Liver (tissue), 9 donors: ENCODE data around the gene RCOR2. TPM values are rescaled to one million over a fixed set of nuclear protein-coding genes. Genes with fewer than 3 reads are reported as not detected.

Experiments used
- DNase-seq: peaks from one replicate; pipeline ENCODE4 v3.0.0-alpha.2; 2017; ENCODE audit warnings: low spot score
- H3K27ac ChIP-seq, 2 donors: one replicate each; pipeline ENCODE4 v1.7.0; 2013; ENCODE audit warnings: inconsistent platforms in 2 of 2, low read length in 2 of 2, control low read depth in 1 of 2, low read depth in 1 of 2, mild to moderate bottlenecking in 1 of 2
- H3K27me3 ChIP-seq, 4 donors: one replicate each; pipeline versions ENCODE4 v1.6.1 to v1.7.0; 2013; ENCODE audit warnings: low read length in 3 of 4, inconsistent platforms in 1 of 4, mild to moderate bottlenecking in 1 of 4, moderate library complexity in 1 of 4; ENCODE audit not compliant: control insufficient read depth in 4 of 4, insufficient read depth in 4 of 4
- H3K36me3 ChIP-seq, 4 donors: one replicate each; pipeline versions ENCODE4 v1.6.1 to v1.7.0; 2013; ENCODE audit warnings: low read length in 3 of 4, mild to moderate bottlenecking in 3 of 4, low read depth in 1 of 4, moderate library complexity in 1 of 4; ENCODE audit not compliant: control insufficient read depth in 4 of 4, insufficient read depth in 3 of 4
- H3K4me1 ChIP-seq, 4 donors: one replicate each; pipeline versions ENCODE4 v1.6.1 to v1.7.0; 2013; ENCODE audit warnings: low read length in 3 of 4, mild to moderate bottlenecking in 3 of 4, moderate library complexity in 1 of 4; ENCODE audit not compliant: control insufficient read depth in 4 of 4, insufficient read depth in 4 of 4
- H3K4me3 ChIP-seq, 3 donors: one replicate each; pipeline versions ENCODE4 v1.6.1 to v1.7.0; 2013; ENCODE audit warnings: low read length in 3 of 3, control low read depth in 1 of 3, low read depth in 1 of 3, mild to moderate bottlenecking in 1 of 3
- H3K9ac ChIP-seq, 2 donors: one replicate each; pipeline ENCODE4 v1.7.0; 2013; ENCODE audit warnings: low read length in 2 of 2, mild to moderate bottlenecking in 2 of 2, moderate library complexity in 2 of 2, control low read depth in 1 of 2, low read depth in 1 of 2
- H3K9me3 ChIP-seq, 4 donors: one replicate each; pipeline versions ENCODE4 v1.6.1 to v1.7.0; 2013; ENCODE audit warnings: low read length in 3 of 4; ENCODE audit not compliant: control insufficient read depth in 4 of 4
- FOXA1 ChIP-seq: IDR thresholded peaks from 2 replicates; pipeline ENCODE4 v1.6.1; 2016; ENCODE audit warnings: antibody characterized with exemption
- GABPA ChIP-seq, 2 donors: IDR thresholded peaks in 1 of 2; conservative IDR thresholded peaks in 1 of 2; 2 replicates each; pipeline ENCODE4 v1.6.1; 2016; ENCODE audit warnings: antibody characterized with exemption in 2 of 2, mild to moderate bottlenecking in 1 of 2, moderate library complexity in 1 of 2
- HNF4A ChIP-seq, 2 donors: conservative IDR thresholded peaks; 2 replicates each; pipeline ENCODE4 v1.6.1; 2016; ENCODE audit warnings: antibody characterized with exemption in 2 of 2, mild to moderate bottlenecking in 2 of 2
- HNF4G ChIP-seq: IDR thresholded peaks from 2 replicates; pipeline ENCODE4 v1.6.1; 2016; ENCODE audit warnings: antibody characterized with exemption
- JUND ChIP-seq, 2 donors: IDR thresholded peaks; 2 replicates each; pipeline ENCODE4 v1.6.1; 2016; ENCODE audit warnings: antibody characterized with exemption in 2 of 2
- NR2F2 ChIP-seq: IDR thresholded peaks from 2 replicates; pipeline ENCODE4 v1.6.1; 2016; ENCODE audit warnings: antibody characterized with exemption
- RAD21 ChIP-seq, 2 donors: IDR thresholded peaks; 2 replicates each; pipeline ENCODE4 v1.6.1; 2016; ENCODE audit warnings: antibody characterized with exemption in 2 of 2, mild to moderate bottlenecking in 2 of 2
- RXRA ChIP-seq, 2 donors: IDR thresholded peaks; 2 replicates each; pipeline ENCODE4 v1.6.1; 2017 to 2018; ENCODE audit warnings: antibody characterized with exemption in 2 of 2, mild to moderate bottlenecking in 1 of 2
- SP1 ChIP-seq: IDR thresholded peaks from 2 replicates; pipeline ENCODE4 v1.6.1; 2018; ENCODE audit warnings: antibody characterized with exemption, mild to moderate bottlenecking
- TAF1 ChIP-seq: conservative IDR thresholded peaks from 2 replicates; pipeline ENCODE4 v1.6.1; 2016; ENCODE audit warnings: antibody characterized with exemption, mild to moderate bottlenecking
- WGBS: extraction: QIAGEN DNeasy Blood & Tissue Kit; methylation state at CpG from one replicate; pipeline ENCODE4 v1.1.7; 2013; 5-methylcytosine and 5-hydroxymethylcytosine counted together
- polyA plus RNA-seq, 2 donors: library from polyadenylated mRNA; stranded (reverse) in 1 of 2; unstranded in 1 of 2; fragments of 200-250 nt in 1 of 2; fragments of >200 nt in 1 of 2; fragmentation: Nextera tagmentation in 1 of 2; extraction: Ambion mirVana in 1 of 2; gene quantifications; one replicate each; pipeline versions ENCODE4 v1.2.1 to v1.2.3, GENCODE V29; 2013 to 2015
- total RNA-seq, 2 donors: library from RNA; depleted of rRNA; stranded (reverse); fragments of >200 nt; gene quantifications; one replicate each; pipeline ENCODE4 v1.2.3, GENCODE V29; 2014
- TF ChIP-seq, protein P1 (sequence below): fragments of 150-350 bp; IDR thresholded peaks from 2 replicates; pipeline ENCODE4 v1.5.1; 2017; ENCODE audit warnings: improper control_type of control experiment, low read depth, low read length; ENCODE audit not compliant: missing input control
- donor health status: healthy.
- donor health status: healthy.
- donor health status: healthy.
- donor health status: healthy.
- donor health status: healthy.

Gene RCOR2
- total and polyA plus RNA-seq, 4 donors: 0.05 to 0.19 TPM; not detected in 2

GRCh38 chr11:63890368-63890767 is 26.6 kb downstream of the RCOR2 start:
- TF ChIP-seq RAD21 (IDR thresholded peaks at IDR 0.05): no peak
- TF ChIP-seq, protein P1, sequence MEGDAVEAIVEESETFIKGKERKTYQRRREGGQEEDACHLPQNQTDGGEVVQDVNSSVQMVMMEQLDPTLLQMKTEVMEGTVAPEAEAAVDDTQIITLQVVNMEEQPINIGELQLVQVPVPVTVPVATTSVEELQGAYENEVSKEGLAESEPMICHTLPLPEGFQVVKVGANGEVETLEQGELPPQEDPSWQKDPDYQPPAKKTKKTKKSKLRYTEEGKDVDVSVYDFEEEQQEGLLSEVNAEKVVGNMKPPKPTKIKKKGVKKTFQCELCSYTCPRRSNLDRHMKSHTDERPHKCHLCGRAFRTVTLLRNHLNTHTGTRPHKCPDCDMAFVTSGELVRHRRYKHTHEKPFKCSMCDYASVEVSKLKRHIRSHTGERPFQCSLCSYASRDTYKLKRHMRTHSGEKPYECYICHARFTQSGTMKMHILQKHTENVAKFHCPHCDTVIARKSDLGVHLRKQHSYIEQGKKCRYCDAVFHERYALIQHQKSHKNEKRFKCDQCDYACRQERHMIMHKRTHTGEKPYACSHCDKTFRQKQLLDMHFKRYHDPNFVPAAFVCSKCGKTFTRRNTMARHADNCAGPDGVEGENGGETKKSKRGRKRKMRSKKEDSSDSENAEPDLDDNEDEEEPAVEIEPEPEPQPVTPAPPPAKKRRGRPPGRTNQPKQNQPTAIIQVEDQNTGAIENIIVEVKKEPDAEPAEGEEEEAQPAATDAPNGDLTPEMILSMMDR: no peak
- TF ChIP-seq HNF4A (conservative IDR thresholded peaks at IDR 0.05): peak; percentile 47 to 68
- 72% methylated on average over 7 of the region's 7 CpGs for WGBS
- no peaks in the 10 kb centered on the region for H3K9me3 ChIP-seq
- no peak overlapping the region for H3K9ac ChIP-seq
- no peaks in the 10 kb centered on the region for H3K27me3 ChIP-seq
- no peak overlapping the region for H3K4me3 ChIP-seq
- no peak overlapping the region for H3K27ac ChIP-seq
- H3K4me1 ChIP-seq: peaks cover 7 to 40% (median 30%) of the 10 kb centered on the region in 4 donors
- H3K36me3 ChIP-seq: peaks cover 0 to 7% (median 4%) of the 10 kb centered on the region in 4 donors
- DNase-seq: no peak

GRCh38 chr11:63889344-63889743 is 27.6 kb downstream of the RCOR2 start:
- Histone ChIP-seq H3K9ac (peak overlapping the region in 1 of 2 donors; percentile 86), H3K36me3 (no peaks in the 10 kb centered on the region), H3K4me1 (peaks cover 7 to 40% (median 30%) of the 10 kb centered on the region in 4 donors), H3K4me3 (peak overlapping the region in 2 of 3 donors; percentile 57 to 68), H3K9me3 (no peaks in the 10 kb centered on the region), H3K27me3 (no peaks in the 10 kb centered on the region), H3K27ac (peak overlapping the region; percentile 86 to 93)
- DNase-seq: no peak
- TF ChIP-seq NR2F2 (no peak), SP1 (no peak), FOXA1 (no peak), HNF4G (no peak)
- WGBS: 57% methylated on average over 6 of the region's 6 CpGs

- Histone ChIP-seq H3K4me3 (peak overlapping the region; percentile 57 to 68 (median 65)), H3K9ac (peak overlapping the region; percentile 54 to 86)
- peak; percentile 53 for DNase-seq
These were observed 28.5 kb downstream of the RCOR2 start for GRCh38 chr11:63888170-63889086.

More at GRCh38 chr11:63888170-63889086, 28.5 kb downstream of the RCOR2 start:
- Histone ChIP-seq H3K27ac (peak overlapping the region; percentile 86 to 93), H3K36me3 (no peaks in the 10 kb centered on the region), H3K9me3 (no peaks in the 10 kb centered on the region), H3K4me1 (peaks cover 7 to 40% (median 30%) of the 10 kb centered on the region in 4 donors), H3K27me3 (no peaks in the 10 kb centered on the region)
- WGBS: 10% methylated on average over 25 of the region's 25 CpGs
- TF ChIP-seq RAD21 (IDR thresholded peaks at IDR 0.05) (peak in 1 of 2 donors; percentile 16), JUND (IDR thresholded peaks at IDR 0.05) (no peak), SP1 (peak; percentile 56), TAF1 (no peak), GABPA (IDR thresholded peaks at IDR 0.05 in 1 of 2, conservative IDR thresholded peaks at IDR 0.05 in 1 of 2) (peak; percentile 45 to 75), HNF4G (peak; percentile 56), HNF4A (conservative IDR thresholded peaks at IDR 0.05) (peak; percentile 75 to 76), RXRA (IDR thresholded peaks at IDR 0.05) (peak in 1 of 2 donors; percentile 48)
